ENCODE results near the gene CLEC10A. TPM values are rescaled to one million over a fixed set of nuclear protein-coding genes. Genes with fewer than 3 reads are reported as not detected.

The CLEC10A gene
- total RNA-seq, 1 donor from 2014 or later: not detected

- H3K27ac Mint-ChIP-seq: no peak overlapping the region
- H3K27me3 Mint-ChIP-seq (ENCODE audit: low read depth): peaks cover 9% of the 10 kb centered on the region
- no peak for DNase-seq (ENCODE audit: low spot score in 2 of 2, unreplicated experiment in 2 of 2)
- no peaks in the 10 kb centered on the region for H3K36me3 Mint-ChIP-seq
- peaks cover 7% of the 10 kb centered on the region for H3K4me1 Mint-ChIP-seq
- TF ChIP-seq, protein P1, sequence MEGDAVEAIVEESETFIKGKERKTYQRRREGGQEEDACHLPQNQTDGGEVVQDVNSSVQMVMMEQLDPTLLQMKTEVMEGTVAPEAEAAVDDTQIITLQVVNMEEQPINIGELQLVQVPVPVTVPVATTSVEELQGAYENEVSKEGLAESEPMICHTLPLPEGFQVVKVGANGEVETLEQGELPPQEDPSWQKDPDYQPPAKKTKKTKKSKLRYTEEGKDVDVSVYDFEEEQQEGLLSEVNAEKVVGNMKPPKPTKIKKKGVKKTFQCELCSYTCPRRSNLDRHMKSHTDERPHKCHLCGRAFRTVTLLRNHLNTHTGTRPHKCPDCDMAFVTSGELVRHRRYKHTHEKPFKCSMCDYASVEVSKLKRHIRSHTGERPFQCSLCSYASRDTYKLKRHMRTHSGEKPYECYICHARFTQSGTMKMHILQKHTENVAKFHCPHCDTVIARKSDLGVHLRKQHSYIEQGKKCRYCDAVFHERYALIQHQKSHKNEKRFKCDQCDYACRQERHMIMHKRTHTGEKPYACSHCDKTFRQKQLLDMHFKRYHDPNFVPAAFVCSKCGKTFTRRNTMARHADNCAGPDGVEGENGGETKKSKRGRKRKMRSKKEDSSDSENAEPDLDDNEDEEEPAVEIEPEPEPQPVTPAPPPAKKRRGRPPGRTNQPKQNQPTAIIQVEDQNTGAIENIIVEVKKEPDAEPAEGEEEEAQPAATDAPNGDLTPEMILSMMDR (IDR thresholded peaks at IDR 0.05; ENCODE audit: unreplicated experiment): no peak
- H3K4me3 Mint-ChIP-seq: no peak overlapping the region
- H3K9me3 Mint-ChIP-seq: peaks cover 6% of the 10 kb centered on the region
These were observed 498 bp upstream of the CLEC10A start for GRCh38 chr17:7080456-7081041.

GRCh38 chr17:7078711-7079110 lies 1.3 kb downstream of the CLEC10A start:
- TF ChIP-seq, protein P1 (IDR thresholded peaks at IDR 0.05; ENCODE audit: unreplicated experiment): no peak
- DNase-seq (ENCODE audit: low spot score in 2 of 2, unreplicated experiment in 2 of 2): no peak
- peaks cover under 1% of the 10 kb centered on the region for H3K4me1 Mint-ChIP-seq
- no peak overlapping the region for H3K27ac Mint-ChIP-seq
- peaks cover 11% of the 10 kb centered on the region for H3K27me3 Mint-ChIP-seq (ENCODE audit: low read depth)
- no peak overlapping the region for H3K4me3 Mint-ChIP-seq
- H3K9me3 Mint-ChIP-seq: peaks cover 6% of the 10 kb centered on the region
- H3K36me3 Mint-ChIP-seq: no peaks in the 10 kb centered on the region

DNA sequence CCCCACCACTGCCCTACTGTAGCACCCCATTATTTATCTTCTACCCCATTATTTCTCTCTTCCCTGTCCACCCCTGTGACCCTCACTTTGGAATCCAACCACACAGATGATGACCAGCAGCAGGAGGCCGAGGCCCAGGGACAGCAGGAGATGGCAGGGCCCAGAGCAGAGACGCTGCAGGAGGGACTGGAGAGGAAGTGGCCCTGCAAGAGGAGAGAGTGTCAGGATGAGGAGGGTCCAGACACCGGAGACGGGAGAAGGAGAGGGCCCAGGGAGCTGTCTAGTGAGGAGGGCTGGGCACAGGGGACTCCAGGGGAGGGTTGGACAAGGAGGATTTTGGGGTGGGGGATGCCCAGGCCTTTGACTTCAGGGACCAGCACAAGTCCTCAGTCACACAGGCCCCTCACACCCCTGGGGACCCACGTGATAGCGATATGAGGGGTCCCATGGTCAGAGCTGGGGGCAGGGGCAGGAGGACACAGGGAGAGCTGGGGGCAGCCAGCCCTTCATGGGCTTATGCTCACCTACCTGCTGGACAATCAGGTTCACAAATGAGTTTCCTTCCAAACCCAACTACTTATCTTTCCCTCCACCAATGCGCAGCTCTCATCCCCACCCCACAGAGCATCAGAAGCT lies 2.0 kb downstream of the CLEC10A start:
- peaks cover 6% of the 10 kb centered on the region for H3K9me3 Mint-ChIP-seq
- no peaks in the 10 kb centered on the region for H3K36me3 Mint-ChIP-seq
- peaks cover 12% of the 10 kb centered on the region for H3K27me3 Mint-ChIP-seq (ENCODE audit: low read depth)
- no peaks in the 10 kb centered on the region for H3K4me1 Mint-ChIP-seq
- TF ChIP-seq, protein P1 (IDR thresholded peaks at IDR 0.05; ENCODE audit: unreplicated experiment): no peak
- no peak for DNase-seq (ENCODE audit: low spot score in 2 of 2, unreplicated experiment in 2 of 2)
- H3K4me3 Mint-ChIP-seq: no peak overlapping the region
- no peak overlapping the region for H3K27ac Mint-ChIP-seq

GRCh38 chr17:7074931-7075330 lies 5.1 kb downstream of the CLEC10A start:
- Mint-ChIP-seq H3K27me3 (ENCODE audit: low read depth) (peaks cover 18% of the 10 kb centered on the region), H3K4me3 (no peak overlapping the region), H3K27ac (no peak overlapping the region), H3K4me1 (no peaks in the 10 kb centered on the region), H3K9me3 (no peaks in the 10 kb centered on the region), H3K36me3 (no peaks in the 10 kb centered on the region)
- TF ChIP-seq, protein P1 (IDR thresholded peaks at IDR 0.05; ENCODE audit: unreplicated experiment): no peak
- DNase-seq (ENCODE audit: low spot score in 2 of 2, unreplicated experiment in 2 of 2): no peak

DNA sequence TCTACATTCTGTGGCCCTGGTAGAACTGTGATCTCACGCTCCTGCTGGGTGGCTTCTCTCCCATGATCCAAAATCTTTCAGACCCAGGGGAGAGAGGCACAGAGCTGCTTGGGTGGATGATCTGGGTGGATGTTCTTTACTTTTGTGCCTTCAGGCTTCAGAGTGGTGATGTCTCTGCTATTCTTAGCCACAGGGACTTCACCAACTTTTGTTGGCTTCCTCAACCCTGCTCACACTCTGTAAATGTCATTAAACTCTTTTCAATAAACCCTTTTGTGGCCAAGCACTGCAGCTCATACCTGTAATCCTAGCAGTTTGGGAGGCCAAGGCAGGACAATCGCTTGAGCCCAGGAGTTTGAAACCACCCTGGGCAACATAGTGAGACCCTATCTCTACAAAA lies 7.6 kb downstream of the CLEC10A start:
- TF ChIP-seq, protein P1 (IDR thresholded peaks at IDR 0.05; ENCODE audit: unreplicated experiment): no peak
- no peak overlapping the region for H3K27ac Mint-ChIP-seq
- no peak overlapping the region for H3K4me3 Mint-ChIP-seq
- peaks cover 17% of the 10 kb centered on the region for H3K27me3 Mint-ChIP-seq (ENCODE audit: low read depth)
- peaks cover 11% of the 10 kb centered on the region for H3K9me3 Mint-ChIP-seq
- peaks cover 2% of the 10 kb centered on the region for H3K36me3 Mint-ChIP-seq
- H3K4me1 Mint-ChIP-seq: no peaks in the 10 kb centered on the region
- no peak for DNase-seq (ENCODE audit: low spot score in 2 of 2, unreplicated experiment in 2 of 2)

Measured in mesothelial cell of epicardium (in vitro differentiated cells).